ENCODE results near the gene EED. TPM values are rescaled to one million over a fixed set of nuclear protein-coding genes. Genes with fewer than 3 reads are reported as not detected.

The EED gene
- total and polyA plus RNA-seq, 9 of the 15 experiments (the other 6 are each of a cell fraction or from before 2014, with no cell fraction given), result 33.0 to 110 (median 55.1) TPM

DNA sequence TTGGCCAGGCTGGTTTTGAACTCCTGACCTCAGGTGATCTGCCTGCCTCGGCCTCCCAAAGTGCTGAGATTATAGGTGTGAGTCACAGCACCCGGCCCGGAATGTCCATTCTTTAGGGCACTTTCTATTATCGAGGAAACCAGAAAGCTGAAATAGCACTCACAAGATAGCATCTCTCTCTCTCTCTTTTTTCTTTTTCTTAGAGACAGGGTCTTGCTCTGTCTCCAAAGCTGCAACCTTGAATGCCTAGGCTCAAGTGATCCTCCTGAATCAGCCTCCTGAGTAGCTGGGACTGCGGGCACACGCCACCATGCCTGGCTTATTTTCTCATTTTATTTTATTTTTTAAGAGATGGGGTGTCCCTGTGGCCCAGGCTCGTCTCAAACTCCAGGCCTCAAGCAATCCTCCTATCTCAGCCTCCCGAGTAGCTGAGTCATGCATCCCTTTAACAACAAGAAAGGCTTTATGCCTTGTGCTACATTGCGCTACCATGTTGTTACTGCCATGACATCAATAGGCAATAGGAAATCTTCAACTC, 7.2 kb upstream of the EED start (continued):
- TF ChIP-seq, protein P1, sequence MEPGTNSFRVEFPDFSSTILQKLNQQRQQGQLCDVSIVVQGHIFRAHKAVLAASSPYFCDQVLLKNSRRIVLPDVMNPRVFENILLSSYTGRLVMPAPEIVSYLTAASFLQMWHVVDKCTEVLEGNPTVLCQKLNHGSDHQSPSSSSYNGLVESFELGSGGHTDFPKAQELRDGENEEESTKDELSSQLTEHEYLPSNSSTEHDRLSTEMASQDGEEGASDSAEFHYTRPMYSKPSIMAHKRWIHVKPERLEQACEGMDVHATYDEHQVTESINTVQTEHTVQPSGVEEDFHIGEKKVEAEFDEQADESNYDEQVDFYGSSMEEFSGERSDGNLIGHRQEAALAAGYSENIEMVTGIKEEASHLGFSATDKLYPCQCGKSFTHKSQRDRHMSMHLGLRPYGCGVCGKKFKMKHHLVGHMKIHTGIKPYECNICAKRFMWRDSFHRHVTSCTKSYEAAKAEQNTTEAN (CRISPR knock-in tag; IDR thresholded peaks at IDR 0.05), result no peak
- TF ChIP-seq LARP7 (IDR thresholded peaks at IDR 0.05), result no peak
- peak; percentile 67 for TF ChIP-seq BCOR (IDR thresholded peaks at IDR 0.05)
- TF ChIP-seq, protein P2, sequence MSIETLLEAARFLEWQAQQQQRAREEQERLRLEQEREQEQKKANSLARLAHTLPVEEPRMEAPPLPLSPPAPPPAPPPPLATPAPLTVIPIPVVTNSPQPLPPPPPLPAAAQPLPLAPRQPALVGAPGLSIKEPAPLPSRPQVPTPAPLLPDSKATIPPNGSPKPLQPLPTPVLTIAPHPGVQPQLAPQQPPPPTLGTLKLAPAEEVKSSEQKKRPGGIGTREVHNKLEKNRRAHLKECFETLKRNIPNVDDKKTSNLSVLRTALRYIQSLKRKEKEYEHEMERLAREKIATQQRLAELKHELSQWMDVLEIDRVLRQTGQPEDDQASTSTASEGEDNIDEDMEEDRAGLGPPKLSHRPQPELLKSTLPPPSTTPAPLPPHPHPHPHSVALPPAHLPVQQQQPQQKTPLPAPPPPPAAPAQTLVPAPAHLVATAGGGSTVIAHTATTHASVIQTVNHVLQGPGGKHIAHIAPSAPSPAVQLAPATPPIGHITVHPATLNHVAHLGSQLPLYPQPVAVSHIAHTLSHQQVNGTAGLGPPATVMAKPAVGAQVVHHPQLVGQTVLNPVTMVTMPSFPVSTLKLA (conservative IDR thresholded peaks at IDR 0.05), result peak; percentile 16 to 45; a peak in 1 of 4 replicates
- no peak for TF ChIP-seq ZNF280B (CRISPR knock-in tag; IDR thresholded peaks at IDR 0.05)
- peak; percentile 67; the same call in 1 of the 2 replicates for TF ChIP-seq ZEB2 (IDR thresholded peaks at IDR 0.05)
- peak; percentile 88 for TF ChIP-seq SMARCC2 (IDR thresholded peaks at IDR 0.05; ENCODE audit: low read depth)
- peak; percentile 66; the same call in 1 of the 2 replicates for TF ChIP-seq ZNF766 (CRISPR knock-in tag; conservative IDR thresholded peaks at IDR 0.05)
- TF ChIP-seq L3MBTL2 (IDR thresholded peaks at IDR 0.05), result peak; percentile 51
